AG04449 (cell line): ENCODE measurements around the gene ASGR1.

Experiments used
- CTCF ChIA-PET: fragments of 350-600 bp; formaldehyde crosslinking; extraction: SDS; loops from one replicate; lab custom pipeline; 2021; ENCODE audit warnings: antibody characterized with exemption; lab: Yijun Ruan, JAX
- POLR2A ChIA-PET: fragments of 400-600, 350-600 bp; formaldehyde crosslinking; extraction: SDS; loops from one replicate; lab custom pipeline; 2020; ENCODE audit warnings: antibody characterized with exemption, inconsistent platforms; lab: Yijun Ruan, JAX
- DNase-seq: peaks from one replicate; pipeline ENCODE4 v3.0.0-alpha.2; 2010; ENCODE audit warnings: low read depth, low spot score
- H3K4me3 ChIP-seq: 2 replicates; pipeline ENCODE4 v1.5.1; 2011; ENCODE audit warnings: low read depth, mild to moderate bottlenecking, control low read depth, low read length
- TF ChIP-seq, protein P1 (sequence below): IDR thresholded peaks from one replicate; pipeline ENCODE4 v1.5.1; 2011; ENCODE audit warnings: mild to moderate bottlenecking, moderate library complexity, low read length, control low read depth, inconsistent platforms; ENCODE audit not compliant: insufficient read depth; ENCODE audit errors: missing control alignments

The ASGR1 gene

GRCh38 chr17:7178973-7179316 lies 225 bp downstream of the ASGR1 start:
- CTCF ChIA-PET: interaction anchor here (1.9 to 4.1 kb wide), 5 partner anchors 10 to 130 kb away, joined by 6 to 156 read pairs (median 15); partner anchors contain the start of gene SLC16A11
- POLR2A ChIA-PET: no interaction called here
- DNase-seq: no peak
- H3K4me3 ChIP-seq: no peak overlapping the region
- TF ChIP-seq, protein P1, sequence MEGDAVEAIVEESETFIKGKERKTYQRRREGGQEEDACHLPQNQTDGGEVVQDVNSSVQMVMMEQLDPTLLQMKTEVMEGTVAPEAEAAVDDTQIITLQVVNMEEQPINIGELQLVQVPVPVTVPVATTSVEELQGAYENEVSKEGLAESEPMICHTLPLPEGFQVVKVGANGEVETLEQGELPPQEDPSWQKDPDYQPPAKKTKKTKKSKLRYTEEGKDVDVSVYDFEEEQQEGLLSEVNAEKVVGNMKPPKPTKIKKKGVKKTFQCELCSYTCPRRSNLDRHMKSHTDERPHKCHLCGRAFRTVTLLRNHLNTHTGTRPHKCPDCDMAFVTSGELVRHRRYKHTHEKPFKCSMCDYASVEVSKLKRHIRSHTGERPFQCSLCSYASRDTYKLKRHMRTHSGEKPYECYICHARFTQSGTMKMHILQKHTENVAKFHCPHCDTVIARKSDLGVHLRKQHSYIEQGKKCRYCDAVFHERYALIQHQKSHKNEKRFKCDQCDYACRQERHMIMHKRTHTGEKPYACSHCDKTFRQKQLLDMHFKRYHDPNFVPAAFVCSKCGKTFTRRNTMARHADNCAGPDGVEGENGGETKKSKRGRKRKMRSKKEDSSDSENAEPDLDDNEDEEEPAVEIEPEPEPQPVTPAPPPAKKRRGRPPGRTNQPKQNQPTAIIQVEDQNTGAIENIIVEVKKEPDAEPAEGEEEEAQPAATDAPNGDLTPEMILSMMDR: no peak

- ChIA-PET POLR2A (interaction anchor here (0.5 kb wide), 1 partner anchor 88 kb away, joined by 3 read pairs; no protein-coding TSS in a partner anchor), CTCF (interaction anchor here (0.9 to 4.1 kb wide), 26 partner anchors 8 to 510 kb away, joined by 3 to 156 read pairs (median 6); partner anchors contain the start of genes ACADVL, DLG4, SLC16A11 and SLC16A13)
- no peak for DNase-seq
- peak overlapping the region; percentile 60 for H3K4me3 ChIP-seq
- TF ChIP-seq, protein P1: no peak
These were observed 1.2 kb downstream of the ASGR1 start for GRCh38 chr17:7177954-7178477.

DNA sequence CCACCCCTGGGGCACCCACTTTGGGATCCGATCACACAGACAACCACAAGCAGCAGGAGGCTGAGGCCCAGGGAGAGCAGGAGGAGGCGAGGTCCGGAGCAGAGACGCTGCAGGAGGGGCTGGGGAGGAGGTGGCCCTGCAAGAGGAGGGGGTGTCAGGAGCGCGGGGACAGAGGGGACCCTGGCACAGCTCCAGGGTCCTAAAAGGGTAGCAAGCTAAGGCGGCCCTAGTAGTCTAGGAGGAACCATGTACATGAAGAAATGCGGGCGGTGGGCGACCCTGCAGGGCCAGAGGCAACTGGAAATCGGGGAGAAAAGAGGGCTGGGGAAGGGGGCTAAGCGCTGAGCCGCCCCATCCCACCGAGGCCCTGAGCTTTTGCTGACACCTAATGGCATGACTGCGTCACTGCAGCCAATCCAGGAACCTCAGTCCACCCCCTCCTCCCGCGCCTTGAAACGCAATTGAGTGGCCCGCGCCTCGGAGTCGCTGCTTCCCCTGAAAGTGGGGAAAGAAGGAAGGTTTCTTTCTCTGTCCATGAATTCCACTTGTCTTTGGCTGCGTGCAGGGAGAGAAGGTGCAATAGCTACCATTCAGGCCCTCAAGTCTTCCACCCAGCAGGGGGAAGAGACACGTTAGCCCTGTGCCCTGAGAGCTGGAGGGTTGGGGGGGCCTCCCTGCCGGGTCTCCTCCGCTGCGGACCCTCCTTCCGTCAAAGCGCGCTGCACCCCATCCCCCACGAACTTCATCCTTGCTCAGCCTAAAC lies 1.8 kb downstream of the ASGR1 start:
- CTCF ChIA-PET: interaction anchor here (0.6 to 4.1 kb wide), 35 partner anchors 8 to 511 kb away, joined by 3 to 156 read pairs (median 4); partner anchors contain the start of genes ACADVL, DLG4, SLC16A11 and SLC16A13
- TF ChIP-seq, protein P1: peak; percentile 86
- no peak for DNase-seq
- peak overlapping the region; percentile 60 for H3K4me3 ChIP-seq
- POLR2A ChIA-PET: interaction anchor here (0.5 kb wide), 1 partner anchor 89 kb away, joined by 3 read pairs; no protein-coding TSS in a partner anchor

DNA sequence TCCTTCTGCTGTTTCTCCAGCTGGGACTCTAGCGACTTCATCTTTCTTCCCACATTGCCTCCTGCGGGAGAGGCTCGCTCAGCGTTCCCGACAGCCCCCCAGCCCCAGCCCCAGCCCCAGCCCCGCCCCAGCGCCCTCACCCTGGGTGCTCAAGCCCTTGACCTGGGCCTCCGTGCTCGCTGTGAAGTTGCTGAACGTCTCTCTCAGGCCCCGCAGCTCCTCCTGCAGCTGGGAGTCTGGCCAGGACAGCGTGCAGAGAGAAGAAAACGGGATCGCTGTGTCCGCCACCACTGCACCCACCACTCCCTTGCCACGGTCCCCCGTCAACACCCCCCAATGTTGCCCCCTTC lies 2.4 kb downstream of the ASGR1 start:
- H3K4me3 ChIP-seq: peak overlapping the region; percentile 60
- POLR2A ChIA-PET: no interaction called here
- CTCF ChIA-PET: interaction anchor here (0.6 to 4.1 kb wide), 32 partner anchors 9 to 333 kb away, joined by 3 to 156 read pairs (median 4); partner anchors contain the start of genes ACADVL, DLG4, SLC16A11 and SLC16A13
- no peak for DNase-seq
- TF ChIP-seq, protein P1: no peak

GRCh38 chr17:7176107-7176840 lies 2.9 kb downstream of the ASGR1 start:
- H3K4me3 ChIP-seq: no peak overlapping the region
- no peak for DNase-seq
- TF ChIP-seq, protein P1: no peak
- POLR2A ChIA-PET: no interaction called here
- CTCF ChIA-PET: interaction anchor here (0.6 to 4.1 kb wide), 15 partner anchors 9 to 191 kb away, joined by 3 to 156 read pairs (median 5); partner anchors contain the start of genes ACADVL, DLG4 and SLC16A11
